WTC11 (cell line): ENCODE measurements around the gene C1QB. TPM values are rescaled to one million over a fixed set of nuclear protein-coding genes. Genes with fewer than 3 reads are reported as not detected.

Experiments
- ATAC-seq: fragments of 200-7000 bp; cut with Tn5 transposase; 2 replicates; pipeline ENCODE4 v1.10.0; 2021; ENCODE audit warnings: mild to moderate bottlenecking, moderate library complexity
- CTCF ChIA-PET: fragments of 300-600 bp; sonication (Branson Sonifier 250); formaldehyde crosslinking; loops from one replicate; lab custom pipeline; 2021; ENCODE audit warnings: antibody characterized with exemption; lab: Charles Lee
- POLR2A ChIA-PET: fragments of 350-600 bp; sonication (Branson Sonifier 250); formaldehyde crosslinking; loops from one replicate; lab custom pipeline; 2021; ENCODE audit warnings: antibody characterized with exemption; lab: Charles Lee
- DNase-seq: peaks from one replicate; pipeline ENCODE4 v3.0.0; 2021; ENCODE audit warnings: low spot score
- H3K27ac Mint-ChIP-seq: 2 replicates; pipeline ENCODE4 v1.8.0; 2021; ENCODE audit warnings: mixed read lengths
- H3K27me3 Mint-ChIP-seq: 2 replicates; pipeline ENCODE4 v1.8.0; 2021; ENCODE audit warnings: low read depth, mild to moderate bottlenecking, moderate library complexity, mixed read lengths
- H3K36me3 Mint-ChIP-seq: 2 replicates; pipeline ENCODE4 v1.8.0; 2021; ENCODE audit warnings: mixed read lengths
- H3K4me1 Mint-ChIP-seq: 2 replicates; pipeline ENCODE4 v1.8.0; 2022; ENCODE audit warnings: mixed read lengths
- H3K4me3 Mint-ChIP-seq: 2 replicates; pipeline ENCODE4 v1.8.0; 2021; ENCODE audit warnings: mild to moderate bottlenecking, moderate library complexity, mixed read lengths
- H3K9me3 Mint-ChIP-seq: 2 replicates; pipeline ENCODE4 v1.8.0; 2021; ENCODE audit warnings: mixed read lengths
- ESRRA ChIP-seq: sonication (generic); formaldehyde crosslinking; IDR thresholded peaks from 2 replicates; pipeline ENCODE4 v1.8.1; 2022; ENCODE audit warnings: mild to moderate bottlenecking, missing genetic modification reagents, borderline replicate concordance
- MXD4 ChIP-seq: fragments of 250-450 bp; sonication (Bioruptor Pico); IDR thresholded peaks from 2 replicates; pipeline ENCODE4 v1.8.0; 2021; ENCODE audit warnings: mild to moderate bottlenecking, moderate library complexity, borderline replicate concordance
- OVOL2 ChIP-seq: fragments of 250-450 bp; sonication (Bioruptor Pico); IDR thresholded peaks from 2 replicates; pipeline ENCODE4 v1.9.0; 2021; ENCODE audit warnings: mild to moderate bottlenecking, borderline replicate concordance
- SMAD3 ChIP-seq: sonication (generic); formaldehyde crosslinking; IDR thresholded peaks from 2 replicates; pipeline ENCODE4 v1.8.0; 2022; ENCODE audit warnings: missing genetic modification reagents, mild to moderate bottlenecking, borderline replicate concordance
- ZNF121 ChIP-seq: sonication (generic); formaldehyde crosslinking; IDR thresholded peaks from 2 replicates; pipeline ENCODE4 v1.8.0; 2023; ENCODE audit warnings: missing genetic modification reagents
- total RNA-seq: library from RNA; stranded (reverse); gene quantifications from 3 replicates; pipeline ENCODE4 v1.2.3, GENCODE V29; 2021
- TF ChIP-seq, protein P1 (sequence below): sonication (generic); formaldehyde crosslinking; IDR thresholded peaks from 2 replicates; pipeline ENCODE4 v1.8.0; 2023; ENCODE audit warnings: missing genetic modification reagents, mild to moderate bottlenecking, borderline replicate concordance
- TF ChIP-seq, protein P2 (sequence below): sonication (generic); formaldehyde crosslinking; IDR thresholded peaks from 2 replicates; pipeline ENCODE4 v1.8.1; 2022; ENCODE audit warnings: low read depth, mild to moderate bottlenecking, moderate library complexity, missing genetic modification reagents, borderline replicate concordance
- TF ChIP-seq, protein P3 (sequence below): sonication (generic); formaldehyde crosslinking; IDR thresholded peaks from 2 replicates; pipeline ENCODE4 v1.8.1; 2023; ENCODE audit warnings: mild to moderate bottlenecking, missing genetic modification reagents
- TF ChIP-seq, protein P4 (sequence below): sonication (generic); formaldehyde crosslinking; IDR thresholded peaks from 2 replicates; pipeline ENCODE4 v1.8.1; 2023; ENCODE audit warnings: mild to moderate bottlenecking, missing genetic modification reagents, moderate library complexity
- TF ChIP-seq, protein P5 (sequence below): sonication (generic); formaldehyde crosslinking; IDR thresholded peaks from 2 replicates; pipeline ENCODE4 v1.8.1; 2023; ENCODE audit warnings: mild to moderate bottlenecking, missing genetic modification reagents, borderline replicate concordance

The C1QB gene
- total RNA-seq, 1 experiment from 2014 or later, result 0.61 TPM

DNA sequence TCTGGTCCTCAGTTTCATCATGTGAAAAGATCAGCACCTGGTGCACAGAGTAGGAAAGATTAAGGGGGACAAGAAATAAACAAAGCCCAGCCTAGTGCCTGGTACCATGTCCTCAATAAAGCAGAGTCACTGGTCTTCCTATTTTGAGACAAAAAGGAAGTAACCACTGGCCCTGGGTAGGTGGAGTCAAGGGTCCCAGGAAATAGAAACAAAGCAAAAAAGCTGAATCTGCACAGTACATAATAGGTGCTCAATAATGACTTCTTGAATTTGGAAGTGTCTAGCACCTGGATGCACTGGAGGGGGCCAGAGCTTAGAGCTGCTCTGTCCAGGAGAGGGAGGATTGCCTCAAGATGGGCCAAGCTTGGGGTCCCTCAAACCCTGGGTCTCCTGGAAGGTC, 55.7 kb downstream of the C1QB start:
- H3K9me3 Mint-ChIP-seq, result no peaks in the 10 kb centered on the region
- CTCF ChIA-PET, result interaction anchor here (0.8 to 2.3 kb wide), 20 partner anchors 10 to 267 kb away, joined by 3 to 19 read pairs (median 6); no protein-coding TSS in a partner anchor
- DNase-seq, result no peak

More for the DNA sequence above, 55.7 kb downstream of the C1QB start:
- POLR2A ChIA-PET, result no interaction called here
- Mint-ChIP-seq H3K36me3 (no peaks in the 10 kb centered on the region), H3K4me3 (no peak overlapping the region), H3K4me1 (0 out of 2 replicates have a peak, but pooled peaks cover 10% of the 10 kb centered on the region), H3K27ac (no peak overlapping the region), H3K27me3 (peaks cover 29% of the 10 kb centered on the region)
- no peak for TF ChIP-seq ESRRA (CRISPR knock-in tag)
- TF ChIP-seq, protein P1, sequence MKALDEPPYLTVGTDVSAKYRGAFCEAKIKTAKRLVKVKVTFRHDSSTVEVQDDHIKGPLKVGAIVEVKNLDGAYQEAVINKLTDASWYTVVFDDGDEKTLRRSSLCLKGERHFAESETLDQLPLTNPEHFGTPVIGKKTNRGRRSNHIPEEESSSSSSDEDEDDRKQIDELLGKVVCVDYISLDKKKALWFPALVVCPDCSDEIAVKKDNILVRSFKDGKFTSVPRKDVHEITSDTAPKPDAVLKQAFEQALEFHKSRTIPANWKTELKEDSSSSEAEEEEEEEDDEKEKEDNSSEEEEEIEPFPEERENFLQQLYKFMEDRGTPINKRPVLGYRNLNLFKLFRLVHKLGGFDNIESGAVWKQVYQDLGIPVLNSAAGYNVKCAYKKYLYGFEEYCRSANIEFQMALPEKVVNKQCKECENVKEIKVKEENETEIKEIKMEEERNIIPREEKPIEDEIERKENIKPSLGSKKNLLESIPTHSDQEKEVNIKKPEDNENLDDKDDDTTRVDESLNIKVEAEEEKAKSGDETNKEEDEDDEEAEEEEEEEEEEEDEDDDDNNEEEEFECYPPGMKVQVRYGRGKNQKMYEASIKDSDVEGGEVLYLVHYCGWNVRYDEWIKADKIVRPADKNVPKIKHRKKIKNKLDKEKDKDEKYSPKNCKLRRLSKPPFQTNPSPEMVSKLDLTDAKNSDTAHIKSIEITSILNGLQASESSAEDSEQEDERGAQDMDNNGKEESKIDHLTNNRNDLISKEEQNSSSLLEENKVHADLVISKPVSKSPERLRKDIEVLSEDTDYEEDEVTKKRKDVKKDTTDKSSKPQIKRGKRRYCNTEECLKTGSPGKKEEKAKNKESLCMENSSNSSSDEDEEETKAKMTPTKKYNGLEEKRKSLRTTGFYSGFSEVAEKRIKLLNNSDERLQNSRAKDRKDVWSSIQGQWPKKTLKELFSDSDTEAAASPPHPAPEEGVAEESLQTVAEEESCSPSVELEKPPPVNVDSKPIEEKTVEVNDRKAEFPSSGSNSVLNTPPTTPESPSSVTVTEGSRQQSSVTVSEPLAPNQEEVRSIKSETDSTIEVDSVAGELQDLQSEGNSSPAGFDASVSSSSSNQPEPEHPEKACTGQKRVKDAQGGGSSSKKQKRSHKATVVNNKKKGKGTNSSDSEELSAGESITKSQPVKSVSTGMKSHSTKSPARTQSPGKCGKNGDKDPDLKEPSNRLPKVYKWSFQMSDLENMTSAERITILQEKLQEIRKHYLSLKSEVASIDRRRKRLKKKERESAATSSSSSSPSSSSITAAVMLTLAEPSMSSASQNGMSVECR (CRISPR knock-in tag), result no peak
- TF ChIP-seq, protein P2, sequence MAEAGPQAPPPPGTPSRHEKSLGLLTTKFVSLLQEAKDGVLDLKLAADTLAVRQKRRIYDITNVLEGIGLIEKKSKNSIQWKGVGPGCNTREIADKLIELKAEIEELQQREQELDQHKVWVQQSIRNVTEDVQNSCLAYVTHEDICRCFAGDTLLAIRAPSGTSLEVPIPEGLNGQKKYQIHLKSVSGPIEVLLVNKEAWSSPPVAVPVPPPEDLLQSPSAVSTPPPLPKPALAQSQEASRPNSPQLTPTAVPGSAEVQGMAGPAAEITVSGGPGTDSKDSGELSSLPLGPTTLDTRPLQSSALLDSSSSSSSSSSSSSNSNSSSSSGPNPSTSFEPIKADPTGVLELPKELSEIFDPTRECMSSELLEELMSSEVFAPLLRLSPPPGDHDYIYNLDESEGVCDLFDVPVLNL (CRISPR knock-in tag), result no peak
- no peak for TF ChIP-seq OVOL2
- TF ChIP-seq SMAD3 (CRISPR knock-in tag), result no peak
- no peak for TF ChIP-seq ZNF121 (CRISPR knock-in tag)
- TF ChIP-seq, protein P3, sequence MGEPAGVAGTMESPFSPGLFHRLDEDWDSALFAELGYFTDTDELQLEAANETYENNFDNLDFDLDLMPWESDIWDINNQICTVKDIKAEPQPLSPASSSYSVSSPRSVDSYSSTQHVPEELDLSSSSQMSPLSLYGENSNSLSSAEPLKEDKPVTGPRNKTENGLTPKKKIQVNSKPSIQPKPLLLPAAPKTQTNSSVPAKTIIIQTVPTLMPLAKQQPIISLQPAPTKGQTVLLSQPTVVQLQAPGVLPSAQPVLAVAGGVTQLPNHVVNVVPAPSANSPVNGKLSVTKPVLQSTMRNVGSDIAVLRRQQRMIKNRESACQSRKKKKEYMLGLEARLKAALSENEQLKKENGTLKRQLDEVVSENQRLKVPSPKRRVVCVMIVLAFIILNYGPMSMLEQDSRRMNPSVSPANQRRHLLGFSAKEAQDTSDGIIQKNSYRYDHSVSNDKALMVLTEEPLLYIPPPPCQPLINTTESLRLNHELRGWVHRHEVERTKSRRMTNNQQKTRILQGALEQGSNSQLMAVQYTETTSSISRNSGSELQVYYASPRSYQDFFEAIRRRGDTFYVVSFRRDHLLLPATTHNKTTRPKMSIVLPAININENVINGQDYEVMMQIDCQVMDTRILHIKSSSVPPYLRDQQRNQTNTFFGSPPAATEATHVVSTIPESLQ (CRISPR knock-in tag), result no peak
- TF ChIP-seq MXD4 (CRISPR knock-in tag), result no peak
- TF ChIP-seq, protein P4, sequence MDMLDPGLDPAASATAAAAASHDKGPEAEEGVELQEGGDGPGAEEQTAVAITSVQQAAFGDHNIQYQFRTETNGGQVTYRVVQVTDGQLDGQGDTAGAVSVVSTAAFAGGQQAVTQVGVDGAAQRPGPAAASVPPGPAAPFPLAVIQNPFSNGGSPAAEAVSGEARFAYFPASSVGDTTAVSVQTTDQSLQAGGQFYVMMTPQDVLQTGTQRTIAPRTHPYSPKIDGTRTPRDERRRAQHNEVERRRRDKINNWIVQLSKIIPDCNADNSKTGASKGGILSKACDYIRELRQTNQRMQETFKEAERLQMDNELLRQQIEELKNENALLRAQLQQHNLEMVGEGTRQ (CRISPR knock-in tag), result no peak
- TF ChIP-seq, protein P5, sequence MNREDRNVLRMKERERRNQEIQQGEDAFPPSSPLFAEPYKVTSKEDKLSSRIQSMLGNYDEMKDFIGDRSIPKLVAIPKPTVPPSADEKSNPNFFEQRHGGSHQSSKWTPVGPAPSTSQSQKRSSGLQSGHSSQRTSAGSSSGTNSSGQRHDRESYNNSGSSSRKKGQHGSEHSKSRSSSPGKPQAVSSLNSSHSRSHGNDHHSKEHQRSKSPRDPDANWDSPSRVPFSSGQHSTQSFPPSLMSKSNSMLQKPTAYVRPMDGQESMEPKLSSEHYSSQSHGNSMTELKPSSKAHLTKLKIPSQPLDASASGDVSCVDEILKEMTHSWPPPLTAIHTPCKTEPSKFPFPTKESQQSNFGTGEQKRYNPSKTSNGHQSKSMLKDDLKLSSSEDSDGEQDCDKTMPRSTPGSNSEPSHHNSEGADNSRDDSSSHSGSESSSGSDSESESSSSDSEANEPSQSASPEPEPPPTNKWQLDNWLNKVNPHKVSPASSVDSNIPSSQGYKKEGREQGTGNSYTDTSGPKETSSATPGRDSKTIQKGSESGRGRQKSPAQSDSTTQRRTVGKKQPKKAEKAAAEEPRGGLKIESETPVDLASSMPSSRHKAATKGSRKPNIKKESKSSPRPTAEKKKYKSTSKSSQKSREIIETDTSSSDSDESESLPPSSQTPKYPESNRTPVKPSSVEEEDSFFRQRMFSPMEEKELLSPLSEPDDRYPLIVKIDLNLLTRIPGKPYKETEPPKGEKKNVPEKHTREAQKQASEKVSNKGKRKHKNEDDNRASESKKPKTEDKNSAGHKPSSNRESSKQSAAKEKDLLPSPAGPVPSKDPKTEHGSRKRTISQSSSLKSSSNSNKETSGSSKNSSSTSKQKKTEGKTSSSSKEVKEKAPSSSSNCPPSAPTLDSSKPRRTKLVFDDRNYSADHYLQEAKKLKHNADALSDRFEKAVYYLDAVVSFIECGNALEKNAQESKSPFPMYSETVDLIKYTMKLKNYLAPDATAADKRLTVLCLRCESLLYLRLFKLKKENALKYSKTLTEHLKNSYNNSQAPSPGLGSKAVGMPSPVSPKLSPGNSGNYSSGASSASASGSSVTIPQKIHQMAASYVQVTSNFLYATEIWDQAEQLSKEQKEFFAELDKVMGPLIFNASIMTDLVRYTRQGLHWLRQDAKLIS (CRISPR knock-in tag), result no peak
- no peak for ATAC-seq
